Tibial artery (tissue), 4 donors: ENCODE measurements around the gene RSPO4.

ENCODE experiments used
- DNase-seq, 2 donors: peaks; one replicate each; pipeline ENCODE4 v3.0.0-alpha.2; 2019
- H3K27ac ChIP-seq, 2 donors: fragments of 200-600 bp; sonication (generic) in 1 of 2; 1 replicate in 1 of 2; 2 replicates in 1 of 2; pipeline ENCODE4 v1.5.1; 2018 to 2019; ENCODE audit warnings: mild to moderate bottlenecking in 1 of 2
- H3K27me3 ChIP-seq, 2 donors: fragments of 200-600 bp; sonication (generic) in 1 of 2; one replicate each; pipeline versions ENCODE4 v1.5.1 to v1.6.0; 2016 to 2019
- H3K36me3 ChIP-seq, 3 donors: fragments of 200-600 bp; sonication (generic) in 2 of 3; one replicate each; pipeline ENCODE4 v1.5.1; 2016 to 2019; ENCODE audit warnings: mild to moderate bottlenecking in 2 of 3
- H3K4me1 ChIP-seq, 4 donors: fragments of 200-600 bp; sonication (generic) in 2 of 4; 1 replicate in 3 of 4; 2 replicates in 1 of 4; pipeline ENCODE4 v1.5.1; 2016 to 2019
- H3K4me3 ChIP-seq, 2 donors: fragments of 200-600 bp; sonication (generic) in 1 of 2; 1 replicate in 1 of 2; 2 replicates in 1 of 2; pipeline ENCODE4 v1.5.1; 2018 to 2019; ENCODE audit warnings: mild to moderate bottlenecking in 2 of 2
- H3K9me3 ChIP-seq, 3 donors: fragments of 200-600 bp; sonication (generic) in 1 of 3; one replicate each; pipeline ENCODE4 v1.5.1; 2016 to 2019
- CTCF ChIP-seq, 2 experiments: fragments of 200-600 bp in 1 of 2; fragments of 450-650 bp in 1 of 2; IDR thresholded peaks; one replicate each; pipeline ENCODE4 v1.5.1; 2017 to 2019; ENCODE audit warnings: antibody characterized with exemption in 2 of 2, mild to moderate bottlenecking in 1 of 2, moderate library complexity in 1 of 2
- intact Hi-C: fragments of 100-400 bp; cut with DNase I; formaldehyde crosslinking; loops from one replicate; pipeline ENCODE4 v1.15.0; 2023; ENCODE audit warnings: low total_unique reads

Gene RSPO4

GRCh38 chr20:953742-954141 lies 48.4 kb downstream of the RSPO4 start:
- peaks cover 0 to 37% of the 10 kb centered on the region in 2 donors for H3K27me3 ChIP-seq
- peak; percentile 32 to 41 for TF ChIP-seq CTCF (IDR thresholded peaks at IDR 0.05)
- peaks cover 0 to 7% (median 3%) of the 10 kb centered on the region in 4 donors for H3K4me1 ChIP-seq
- no peak overlapping the region for H3K4me3 ChIP-seq
- intact Hi-C loops, result no loop called here
- no peaks in the 10 kb centered on the region for H3K36me3 ChIP-seq
- peak in 1 of 2 donors; percentile 66 for DNase-seq
- H3K9me3 ChIP-seq, result no peaks in the 10 kb centered on the region
- H3K27ac ChIP-seq, result no peak overlapping the region

GRCh38 chr20:952196-952795 lies 49.8 kb downstream of the RSPO4 start:
- intact Hi-C loops, result no loop called here
- no peaks in the 10 kb centered on the region for H3K9me3 ChIP-seq
- peaks cover 0 to 24% of the 10 kb centered on the region in 2 donors for H3K27me3 ChIP-seq
- no peak overlapping the region for H3K27ac ChIP-seq
- peak in 1 of 2 donors; percentile 27 for DNase-seq
- peaks cover 0 to 7% (median 3%) of the 10 kb centered on the region in 4 donors for H3K4me1 ChIP-seq
- no peak for TF ChIP-seq CTCF (IDR thresholded peaks at IDR 0.05)
- H3K4me3 ChIP-seq, result no peak overlapping the region
- H3K36me3 ChIP-seq, result no peaks in the 10 kb centered on the region

- H3K9me3 ChIP-seq, result no peaks in the 10 kb centered on the region
- DNase-seq, result peak in 1 of 2 donors; percentile 49
- peaks cover 0 to 7% (median 3%) of the 10 kb centered on the region in 4 donors for H3K4me1 ChIP-seq
- H3K27ac ChIP-seq, result no peak overlapping the region
- intact Hi-C loops, result no loop called here
- H3K27me3 ChIP-seq, result peaks cover 0 to 25% of the 10 kb centered on the region in 2 donors
- H3K4me3 ChIP-seq, result no peak overlapping the region
- H3K36me3 ChIP-seq, result no peaks in the 10 kb centered on the region
- no peak for TF ChIP-seq CTCF (IDR thresholded peaks at IDR 0.05)
Observed at GRCh38 chr20:951384-952169, 50.5 kb downstream of the RSPO4 start.

- peak in 1 of 2 donors; percentile 28 for DNase-seq
- Histone ChIP-seq H3K4me3 (no peak overlapping the region), H3K9me3 (no peaks in the 10 kb centered on the region), H3K36me3 (no peaks in the 10 kb centered on the region), H3K27ac (no peak overlapping the region), H3K4me1 (peaks cover 0 to 7% (median 0%) of the 10 kb centered on the region in 4 donors), H3K27me3 (peaks cover 0 to 12% of the 10 kb centered on the region in 2 donors)
- intact Hi-C loops, result no loop called here
- no peak for TF ChIP-seq CTCF (IDR thresholded peaks at IDR 0.05)
Observed at GRCh38 chr20:949717-950116, 52.4 kb downstream of the RSPO4 start.

- DNase-seq, result peak in 1 of 2 donors; percentile 42
- Histone ChIP-seq H3K4me3 (no peak overlapping the region), H3K27me3 (peaks cover 0 to 17% of the 10 kb centered on the region in 2 donors), H3K36me3 (no peaks in the 10 kb centered on the region), H3K4me1 (no peaks in the 10 kb centered on the region), H3K9me3 (no peaks in the 10 kb centered on the region), H3K27ac (no peak overlapping the region)
- TF ChIP-seq CTCF (IDR thresholded peaks at IDR 0.05), result no peak
- intact Hi-C loops, result no loop called here
Observed at GRCh38 chr20:946826-947225, 55.3 kb downstream of the RSPO4 start.
